HG03045 (cell line): ENCODE measurements around the gene OR5T1.

ENCODE experiments used
- ATAC-seq: cut with Tn5 transposase; IDR thresholded peaks from one replicate; pipeline ENCODE4 v1.9.1; 2021; ENCODE audit warnings: mild to moderate bottlenecking, moderate library complexity; ENCODE audit not compliant: unreplicated experiment

The OR5T1 gene

DNA sequence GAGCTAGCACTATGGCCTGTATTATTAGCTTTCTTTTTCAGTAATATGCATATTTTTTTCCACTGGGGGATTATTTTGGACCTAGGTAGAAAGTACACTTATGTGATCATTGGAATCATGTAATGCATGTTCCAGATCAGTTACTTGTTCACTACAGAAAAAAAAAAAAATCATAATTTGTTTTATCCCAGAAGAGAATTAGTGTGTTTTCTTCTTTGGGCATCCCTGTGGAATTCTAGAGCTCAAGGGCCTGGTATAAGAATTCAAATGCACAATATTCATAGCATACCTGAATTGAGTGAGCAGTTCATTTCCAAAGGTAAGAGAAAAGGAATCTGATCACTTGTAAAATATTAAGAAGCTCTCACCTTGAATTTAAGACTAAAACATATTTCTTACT lies at the start of gene OR5T1:
Gene OR5T1, plus strand, starts transcription at position 301 of the 400 bp plus-strand sequence. CDS start 1,485 bp downstream, outside the sequence.
- ATAC-seq = no peak

DNA sequence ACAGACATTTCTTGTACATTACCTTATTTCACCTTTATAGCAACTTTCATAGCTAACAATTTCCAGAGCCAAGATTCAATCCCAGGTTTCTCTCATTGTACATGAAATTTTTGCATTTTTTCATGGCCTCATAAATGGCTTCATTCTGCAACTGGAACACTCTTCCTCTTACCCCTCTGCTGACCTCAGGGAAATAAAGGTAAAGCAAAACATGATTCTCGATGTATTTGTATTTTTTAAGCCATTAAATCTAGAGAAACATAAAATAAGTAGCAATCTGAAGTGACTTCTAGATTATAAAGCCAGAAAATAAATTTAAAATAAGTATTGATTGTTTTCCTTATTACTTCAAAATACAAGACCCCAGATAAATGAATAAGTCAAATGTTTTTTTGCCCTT lies 39.8 kb upstream of the OR5T1 start, which contains the start of gene OR5T2:
Gene OR5T2, minus strand, starts transcription at position 101 of the 400 bp plus-strand sequence. CDS start 1,193 bp downstream, outside the sequence.
- no peak for ATAC-seq

DNA sequence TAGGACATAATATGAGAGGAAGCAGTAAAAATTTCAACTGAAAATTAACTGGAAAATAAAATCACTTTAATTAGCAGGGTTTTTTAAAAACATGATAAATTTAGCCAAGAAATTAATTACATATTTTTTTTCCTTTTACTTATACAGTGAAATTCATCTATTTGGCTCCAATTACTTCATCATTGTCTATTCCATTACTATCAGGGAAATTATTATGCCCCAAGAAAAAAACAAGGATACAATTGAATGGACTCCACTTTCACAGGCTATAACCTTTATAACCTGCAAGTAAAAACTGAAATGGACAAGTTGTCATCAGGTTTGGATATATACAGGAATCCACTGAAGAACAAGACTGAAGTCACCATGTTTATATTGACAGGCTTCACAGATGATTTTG lies 22.0 kb upstream of the OR5T1 start, which contains the start of gene OR5T3:
Gene OR5T3, plus strand, starts transcription at position 301 of the 400 bp plus-strand sequence. Its CDS starts 0 bp downstream, at position 301.
- no peak for ATAC-seq

DNA sequence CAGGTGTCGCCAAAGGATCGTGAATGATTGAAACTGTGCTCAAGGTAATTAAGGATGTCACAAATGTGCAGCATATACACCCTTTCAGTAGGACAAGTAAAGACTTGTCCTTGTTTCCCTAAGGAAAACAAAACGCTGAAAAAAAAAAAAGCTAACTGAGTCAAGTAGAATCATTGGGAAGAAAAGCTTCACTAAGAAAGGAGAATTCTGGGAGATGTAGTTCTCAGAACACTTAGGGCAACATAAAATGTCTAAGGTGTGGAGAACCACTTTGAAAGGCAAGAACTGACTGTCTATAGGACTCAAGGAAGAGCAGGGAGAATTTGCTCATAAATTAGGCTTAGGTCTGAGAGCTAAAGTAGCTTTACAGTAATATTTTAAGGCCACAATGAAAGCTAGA lies 2.9 kb upstream of the OR5T1 start:
- no peak for ATAC-seq

DNA sequence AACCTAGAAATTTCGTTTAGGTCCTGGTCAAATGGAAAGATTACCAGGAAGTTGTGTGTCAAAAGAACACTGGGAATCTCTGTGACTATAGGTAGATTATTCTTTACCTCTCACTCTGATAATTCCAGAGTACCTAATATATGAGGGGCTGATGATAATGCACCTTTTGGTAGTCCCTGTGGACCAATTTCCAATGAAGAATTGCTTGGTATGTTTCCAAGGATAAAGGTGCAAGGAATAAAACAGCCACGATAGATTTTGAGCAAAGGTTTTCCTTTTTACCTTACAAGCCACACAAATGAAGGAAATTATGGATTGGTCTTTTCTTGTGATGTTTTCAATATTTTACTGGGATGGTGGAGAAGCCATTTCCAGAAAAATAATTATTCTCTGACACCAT lies 18.2 kb downstream of the OR5T1 start, which contains the start of gene OR8H1:
Gene OR8H1, minus strand, starts transcription at position 101 of the 400 bp plus-strand sequence. CDS start 1,192 bp downstream, outside the sequence.
- ATAC-seq = no peak

DNA sequence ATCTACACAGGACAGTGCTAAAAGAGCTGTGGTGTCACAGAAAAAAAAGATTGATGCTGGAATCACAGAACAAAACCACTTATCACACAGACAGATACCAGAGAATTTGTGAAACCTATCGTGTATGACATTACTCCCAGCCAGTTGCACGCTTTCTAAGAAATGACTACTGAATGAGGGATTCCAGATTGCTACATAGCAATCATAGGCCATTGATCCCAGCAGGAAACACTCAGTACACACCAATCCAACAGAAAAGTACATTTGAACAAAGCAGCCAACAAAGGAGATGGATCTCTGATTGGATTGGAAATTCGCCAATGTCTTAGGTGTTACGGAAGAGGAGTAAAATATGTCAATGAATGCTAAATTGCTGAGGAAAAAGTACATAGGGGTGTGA lies 22.9 kb downstream of the OR5T1 start:
- ATAC-seq = no peak

DNA sequence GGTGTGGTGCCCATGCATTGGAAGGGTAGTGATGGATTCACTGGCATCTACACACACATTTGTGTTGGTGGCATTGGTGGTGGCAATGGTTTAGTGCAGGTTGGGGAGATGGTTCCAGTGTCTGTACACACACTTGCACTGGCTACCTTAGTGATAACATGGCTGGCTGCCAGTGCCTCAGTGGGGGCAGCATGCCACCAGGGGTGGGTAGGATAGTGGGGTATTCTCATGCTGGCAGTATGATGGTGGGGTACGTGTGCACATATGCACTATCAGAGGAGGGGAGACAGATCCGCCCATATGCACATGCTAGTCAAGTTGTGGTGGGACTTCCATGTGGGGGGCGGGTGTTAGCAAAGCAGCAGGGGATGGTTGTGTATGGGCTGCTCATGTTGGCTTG lies 33.9 kb downstream of the OR5T1 start:
- ATAC-seq = no peak

DNA sequence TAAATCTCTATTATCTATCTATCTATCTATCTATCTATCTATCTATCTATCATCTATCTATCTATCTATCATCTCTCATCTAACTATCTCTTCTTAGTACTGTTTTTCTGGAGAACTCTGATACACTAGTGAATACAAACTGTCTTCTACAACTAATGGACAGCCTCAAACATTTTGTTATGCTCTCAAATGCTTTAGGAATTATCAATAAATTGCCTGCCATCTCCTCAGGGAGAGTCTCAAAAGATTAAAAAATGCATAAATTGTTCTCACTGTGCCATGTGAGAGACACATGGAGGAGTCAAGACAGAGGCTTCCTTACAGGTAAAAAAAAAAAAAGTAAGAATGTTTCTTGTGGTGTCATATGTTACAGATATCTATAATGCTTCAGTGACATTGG lies 40.9 kb downstream of the OR5T1 start, which contains the start of gene OR8K3:
Gene OR8K3, plus strand, starts transcription at position 301 of the 400 bp plus-strand sequence. CDS start 3,163 bp downstream, outside the sequence.
- no peak for ATAC-seq
